ENCODE results near the gene ATG4B. TPM values are rescaled to one million over a fixed set of nuclear protein-coding genes. Genes with fewer than 3 reads are reported as not detected.

ATG4B gene
- polyA plus RNA-seq, 1 experiment, result 82.4 TPM

DNA sequence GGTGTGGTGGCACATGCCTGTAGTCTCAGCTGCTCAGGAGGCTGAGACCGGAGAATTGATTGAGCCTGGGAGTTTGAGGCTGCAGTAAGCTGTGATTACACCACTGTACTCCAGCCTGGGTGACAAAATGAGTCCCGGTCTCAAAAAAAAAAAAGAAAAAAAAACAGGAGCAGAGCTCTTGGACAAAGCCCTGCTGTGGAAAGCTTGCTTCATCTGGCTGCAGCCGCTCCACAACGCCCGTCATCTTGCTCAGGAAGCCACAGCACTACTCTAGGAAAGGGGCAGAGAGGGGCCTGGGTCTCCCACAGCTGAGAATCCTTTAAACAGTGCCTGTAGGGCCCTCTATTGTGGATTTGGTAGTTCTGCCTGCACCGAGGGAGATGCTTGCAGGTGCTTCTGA is 11.0 kb downstream of the ATG4B start:
- no peaks in the 10 kb centered on the region for H3K27me3 ChIP-seq (ENCODE audit: control insufficient read depth, insufficient read depth, low read length)
- no peaks in the 10 kb centered on the region for H3K9me3 ChIP-seq (ENCODE audit: control insufficient read depth, insufficient read depth, low read length)
- POLR2A ChIA-PET, result no interaction called here
- DNase-seq (ENCODE audit: low read depth, low spot score), result no peak
- H3K4me3 ChIP-seq (ENCODE audit: low read depth, low read length), result no peak overlapping the region
- TF ChIP-seq, protein P1, sequence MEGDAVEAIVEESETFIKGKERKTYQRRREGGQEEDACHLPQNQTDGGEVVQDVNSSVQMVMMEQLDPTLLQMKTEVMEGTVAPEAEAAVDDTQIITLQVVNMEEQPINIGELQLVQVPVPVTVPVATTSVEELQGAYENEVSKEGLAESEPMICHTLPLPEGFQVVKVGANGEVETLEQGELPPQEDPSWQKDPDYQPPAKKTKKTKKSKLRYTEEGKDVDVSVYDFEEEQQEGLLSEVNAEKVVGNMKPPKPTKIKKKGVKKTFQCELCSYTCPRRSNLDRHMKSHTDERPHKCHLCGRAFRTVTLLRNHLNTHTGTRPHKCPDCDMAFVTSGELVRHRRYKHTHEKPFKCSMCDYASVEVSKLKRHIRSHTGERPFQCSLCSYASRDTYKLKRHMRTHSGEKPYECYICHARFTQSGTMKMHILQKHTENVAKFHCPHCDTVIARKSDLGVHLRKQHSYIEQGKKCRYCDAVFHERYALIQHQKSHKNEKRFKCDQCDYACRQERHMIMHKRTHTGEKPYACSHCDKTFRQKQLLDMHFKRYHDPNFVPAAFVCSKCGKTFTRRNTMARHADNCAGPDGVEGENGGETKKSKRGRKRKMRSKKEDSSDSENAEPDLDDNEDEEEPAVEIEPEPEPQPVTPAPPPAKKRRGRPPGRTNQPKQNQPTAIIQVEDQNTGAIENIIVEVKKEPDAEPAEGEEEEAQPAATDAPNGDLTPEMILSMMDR (IDR thresholded peaks at IDR 0.05; ENCODE audit: low read depth, low read length), result no peak
- CTCF ChIA-PET, result interaction anchor here (2.9 kb wide), 1 partner anchor 11 kb away, joined by 13 read pairs; no protein-coding TSS in a partner anchor
- no peak overlapping the region for H3K27ac ChIP-seq (ENCODE audit: low read depth, low read length)

DNA sequence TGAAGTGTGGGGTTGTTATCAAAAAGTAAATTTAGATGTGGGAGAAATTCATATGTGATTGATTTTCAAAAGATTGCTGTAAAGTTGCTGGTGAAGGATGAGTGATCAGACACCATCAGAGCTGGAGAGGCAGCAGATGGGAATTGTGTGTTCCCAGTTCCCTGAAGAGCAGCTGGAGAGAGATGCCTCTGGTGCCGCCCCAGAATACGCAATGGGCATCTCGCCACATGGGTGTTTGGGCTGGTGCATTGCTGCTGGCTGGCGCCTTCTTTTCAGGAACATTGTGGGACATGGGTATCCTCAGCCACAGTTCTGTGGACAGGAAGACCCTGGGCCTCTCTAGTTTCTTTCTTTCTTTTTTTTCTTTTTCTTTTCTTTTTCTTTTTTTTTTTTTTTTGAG is 11.9 kb downstream of the ATG4B start:
- ChIA-PET POLR2A (interaction anchor here (0.7 kb wide), 1 partner anchor 352 kb away, joined by 6 read pairs; no protein-coding TSS in a partner anchor), CTCF (no interaction called here)
- no peak overlapping the region for H3K27ac ChIP-seq (ENCODE audit: low read depth, low read length)
- H3K27me3 ChIP-seq (ENCODE audit: control insufficient read depth, insufficient read depth, low read length), result no peaks in the 10 kb centered on the region
- DNase-seq (ENCODE audit: low read depth, low spot score), result no peak
- no peaks in the 10 kb centered on the region for H3K9me3 ChIP-seq (ENCODE audit: control insufficient read depth, insufficient read depth, low read length)
- TF ChIP-seq, protein P1 (IDR thresholded peaks at IDR 0.05; ENCODE audit: low read depth, low read length), result no peak
- no peak overlapping the region for H3K4me3 ChIP-seq (ENCODE audit: low read depth, low read length)

DNA sequence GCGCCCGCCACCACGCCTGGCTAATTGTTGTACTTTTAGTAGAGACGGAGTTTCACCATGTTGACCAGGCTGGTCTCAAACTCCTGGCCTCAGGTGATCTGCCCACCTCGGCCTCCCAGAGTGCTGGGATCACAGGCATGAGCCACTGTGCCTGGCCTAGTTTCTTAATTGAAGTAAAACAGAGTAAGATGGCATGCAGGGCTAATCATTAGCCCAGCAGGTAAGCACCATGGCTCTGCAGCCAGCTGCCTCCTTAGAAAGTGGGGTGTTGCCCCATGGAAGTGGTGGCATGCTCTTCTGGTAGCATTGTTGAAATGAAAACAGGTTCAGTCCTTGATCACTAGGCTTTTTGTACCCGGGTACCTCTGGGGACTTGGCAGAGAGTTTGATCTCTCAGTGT is 12.4 kb downstream of the ATG4B start:
- Histone ChIP-seq H3K27ac (ENCODE audit: low read depth, low read length) (no peak overlapping the region), H3K4me3 (ENCODE audit: low read depth, low read length) (no peak overlapping the region), H3K9me3 (ENCODE audit: control insufficient read depth, insufficient read depth, low read length) (no peaks in the 10 kb centered on the region), H3K27me3 (ENCODE audit: control insufficient read depth, insufficient read depth, low read length) (no peaks in the 10 kb centered on the region)
- ChIA-PET POLR2A (interaction anchor here (0.7 kb wide), 1 partner anchor 351 kb away, joined by 6 read pairs; no protein-coding TSS in a partner anchor), CTCF (no interaction called here)
- TF ChIP-seq, protein P1 (IDR thresholded peaks at IDR 0.05; ENCODE audit: low read depth, low read length), result no peak
- DNase-seq (ENCODE audit: low read depth, low spot score), result no peak

DNA sequence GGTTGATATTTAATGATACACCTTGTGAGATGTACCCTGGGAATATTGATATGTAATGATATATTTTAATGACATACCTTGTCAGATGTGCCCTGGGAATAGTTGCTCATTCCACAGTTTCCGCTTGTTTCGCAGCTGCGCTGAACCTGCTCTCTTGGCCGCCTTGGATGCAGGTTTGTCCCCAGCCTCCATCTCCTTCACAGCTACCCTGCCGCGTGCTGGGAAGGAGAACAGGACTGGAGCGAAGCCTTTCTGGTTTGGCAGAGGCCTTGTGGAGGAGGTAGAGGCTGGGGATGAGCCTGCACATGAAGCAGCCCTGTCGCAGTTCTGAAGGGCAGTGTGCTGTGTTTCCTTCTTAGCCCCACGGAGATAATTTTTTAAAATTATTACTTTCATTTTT is 14.6 kb downstream of the ATG4B start:
- POLR2A ChIA-PET, result no interaction called here
- Histone ChIP-seq H3K4me3 (ENCODE audit: low read depth, low read length) (no peak overlapping the region), H3K27me3 (ENCODE audit: control insufficient read depth, insufficient read depth, low read length) (no peaks in the 10 kb centered on the region), H3K27ac (ENCODE audit: low read depth, low read length) (no peak overlapping the region), H3K9me3 (ENCODE audit: control insufficient read depth, insufficient read depth, low read length) (no peaks in the 10 kb centered on the region)
- no peak for DNase-seq (ENCODE audit: low read depth, low spot score)
- TF ChIP-seq, protein P1 (IDR thresholded peaks at IDR 0.05; ENCODE audit: low read depth, low read length), result no peak
- CTCF ChIA-PET, result no interaction called here

DNA sequence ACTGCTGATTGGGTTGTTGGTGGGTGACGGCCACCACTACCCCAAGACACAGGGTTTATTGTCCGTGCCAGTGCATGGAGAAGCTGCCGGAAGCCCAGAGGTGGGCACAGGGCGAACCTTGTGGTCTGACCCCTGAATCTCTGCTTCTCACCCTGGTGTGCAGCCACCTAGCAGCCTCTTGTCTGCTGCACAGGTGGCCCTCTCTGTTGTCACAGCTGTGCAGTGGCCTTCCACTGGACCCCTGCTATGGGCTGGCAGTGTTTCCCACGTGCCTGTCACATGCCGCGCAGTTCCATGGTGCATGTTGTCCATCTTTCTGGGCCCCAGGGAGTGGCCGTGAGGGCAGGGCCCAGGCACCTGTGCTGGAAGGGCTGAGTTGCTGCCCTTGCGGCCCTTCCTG is 15.2 kb downstream of the ATG4B start:
- Histone ChIP-seq H3K4me3 (ENCODE audit: low read depth, low read length) (no peak overlapping the region), H3K9me3 (ENCODE audit: control insufficient read depth, insufficient read depth, low read length) (no peaks in the 10 kb centered on the region), H3K27ac (ENCODE audit: low read depth, low read length) (no peak overlapping the region), H3K27me3 (ENCODE audit: control insufficient read depth, insufficient read depth, low read length) (no peaks in the 10 kb centered on the region)
- POLR2A ChIA-PET, result no interaction called here
- CTCF ChIA-PET, result no interaction called here
- DNase-seq (ENCODE audit: low read depth, low spot score), result no peak
- TF ChIP-seq, protein P1 (IDR thresholded peaks at IDR 0.05; ENCODE audit: low read depth, low read length), result no peak
